ENCODE measurements around the gene KCNN3. TPM values are rescaled to one million over a fixed set of nuclear protein-coding genes. Genes with fewer than 3 reads are reported as not detected.

The KCNN3 gene
- total RNA-seq, 1 experiment from 2014 or later = 0.36 TPM

GRCh38 chr1:154816369-154816768 is 53.7 kb downstream of the KCNN3 start:
- no peak for DNase-seq (ENCODE audit: low spot score)

- DNase-seq (ENCODE audit: low spot score) = no peak
Observed at GRCh38 chr1:154813846-154814505, 56.1 kb downstream of the KCNN3 start.

GRCh38 chr1:154813300-154813816 is 56.7 kb downstream of the KCNN3 start:
- DNase-seq (ENCODE audit: low spot score) = no peak

- no peak for DNase-seq (ENCODE audit: low spot score)
Observed at GRCh38 chr1:154812877-154813276, 57.2 kb downstream of the KCNN3 start.

- no peak for DNase-seq (ENCODE audit: low spot score)
Observed at GRCh38 chr1:154810571-154810970, 59.5 kb downstream of the KCNN3 start.

GRCh38 chr1:154809436-154810413 is 60.4 kb downstream of the KCNN3 start:
- DNase-seq (ENCODE audit: low spot score) = peak; percentile 84

- no peak for DNase-seq (ENCODE audit: low spot score)
Observed at GRCh38 chr1:154808909-154809262, 61.2 kb downstream of the KCNN3 start.

GRCh38 chr1:154808261-154808908 is 61.7 kb downstream of the KCNN3 start:
- DNase-seq (ENCODE audit: low spot score) = no peak

GRCh38 chr1:154807048-154807591 is 63.0 kb downstream of the KCNN3 start:
- no peak for DNase-seq (ENCODE audit: low spot score)

GRCh38 chr1:154806333-154806732 is 63.7 kb downstream of the KCNN3 start:
- no peak for DNase-seq (ENCODE audit: low spot score)

GRCh38 chr1:154802982-154803920 is 66.8 kb downstream of the KCNN3 start:
- no peak for DNase-seq (ENCODE audit: low spot score)

- no peak for DNase-seq (ENCODE audit: low spot score)
Observed at GRCh38 chr1:154802336-154802969, 67.6 kb downstream of the KCNN3 start.

GRCh38 chr1:154801234-154802011 is 68.7 kb downstream of the KCNN3 start:
- DNase-seq (ENCODE audit: low spot score) = no peak

GRCh38 chr1:154799188-154799587 is 70.9 kb downstream of the KCNN3 start:
- DNase-seq (ENCODE audit: low spot score) = no peak

- DNase-seq (ENCODE audit: low spot score) = no peak
Observed at GRCh38 chr1:154798645-154799044, 71.4 kb downstream of the KCNN3 start.

GRCh38 chr1:154797175-154797574 is 72.9 kb downstream of the KCNN3 start:
- no peak for DNase-seq (ENCODE audit: low spot score)

GRCh38 chr1:154796303-154796892 is 73.7 kb downstream of the KCNN3 start:
- no peak for DNase-seq (ENCODE audit: low spot score)

GRCh38 chr1:154794608-154795007 is 75.5 kb downstream of the KCNN3 start:
- DNase-seq (ENCODE audit: low spot score) = no peak

- no peak for DNase-seq (ENCODE audit: low spot score)
Observed at GRCh38 chr1:154793685-154794084, 76.4 kb downstream of the KCNN3 start.

Data from A172 (cell line).